ENCODE results near the gene SLC25A44.

The SLC25A44 gene

GRCh38 chr1:156260896-156261295 lies 67.0 kb downstream of the SLC25A44 start:
- Histone ChIP-seq H3K27ac (ENCODE audit: low read depth, low read length) (no peak overlapping the region), H3K4me3 (ENCODE audit: low read depth in 1 of 2, low read length in 2 of 2) (no peak overlapping the region), H3K9ac (ENCODE audit: low read depth in 1 of 2, low read length in 2 of 2) (no peak overlapping the region), H3K36me3 (ENCODE audit: control insufficient read depth in 1 of 2, insufficient read depth in 2 of 2, low read length in 2 of 2) (peaks cover 57 to 89% of the 10 kb centered on the region in 2 donors), H3K4me1 (ENCODE audit: control insufficient read depth in 1 of 2, insufficient read depth in 2 of 2, low read length in 2 of 2) (no peaks in the 10 kb centered on the region), H3K9me3 (ENCODE audit: control insufficient read depth in 1 of 2, low read length in 2 of 2) (no peaks in the 10 kb centered on the region), H3K27me3 (ENCODE audit: control insufficient read depth in 1 of 2, insufficient read depth in 2 of 2, low read length in 2 of 2) (no peaks in the 10 kb centered on the region)
